Stimulated activated naive CD4-positive, alpha-beta T cell treated with Interleukin-2 at 50 U/mL for 16 hours (primary cell): ENCODE data around the gene BTBD9.

Source experiments
- DNase-seq: peaks from one replicate; lab custom pipeline; 2025; lab: John Stamatoyannopoulos, UW

The BTBD9 gene

DNA sequence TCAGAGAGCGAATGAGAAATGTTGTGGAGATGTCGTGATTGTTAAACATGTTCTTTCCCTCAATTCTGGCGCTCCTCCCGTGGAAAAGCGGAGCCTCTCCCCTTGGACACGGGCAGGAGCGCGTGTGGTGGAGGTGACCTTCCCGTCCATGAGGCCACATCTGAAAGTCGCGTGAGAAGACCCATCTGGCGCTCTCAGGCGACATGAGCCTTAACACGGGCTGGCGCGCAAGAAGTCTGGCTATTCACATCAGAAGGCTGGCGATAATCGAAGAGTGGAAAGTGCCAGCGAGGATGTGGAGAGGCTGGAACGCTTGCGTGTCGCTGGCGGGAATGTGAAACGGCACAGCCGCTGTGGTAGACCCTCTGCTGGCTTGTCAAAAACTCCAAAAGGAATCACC is 478.9 kb downstream of the BTBD9 start:
- no peak for DNase-seq

DNA sequence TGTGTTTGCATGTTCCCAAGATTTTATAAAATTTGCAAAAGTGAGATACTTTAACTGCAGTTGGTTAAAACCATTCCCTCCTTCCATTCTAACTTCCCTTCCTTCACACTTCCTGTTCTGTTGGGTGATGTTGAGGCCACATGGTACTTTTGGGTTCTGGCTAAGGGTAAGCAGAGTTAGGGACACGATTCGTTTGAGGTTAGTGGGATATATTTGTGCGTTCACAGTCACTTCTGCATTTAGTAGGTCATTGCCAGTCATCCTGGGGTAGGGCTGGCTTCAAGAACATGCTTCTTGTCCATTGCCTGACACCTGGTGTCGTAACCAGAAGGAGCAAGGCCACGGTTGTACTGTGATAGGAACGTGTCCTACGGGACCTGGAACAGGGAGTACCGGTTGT is 480.1 kb downstream of the BTBD9 start:
- DNase-seq = no peak

DNA sequence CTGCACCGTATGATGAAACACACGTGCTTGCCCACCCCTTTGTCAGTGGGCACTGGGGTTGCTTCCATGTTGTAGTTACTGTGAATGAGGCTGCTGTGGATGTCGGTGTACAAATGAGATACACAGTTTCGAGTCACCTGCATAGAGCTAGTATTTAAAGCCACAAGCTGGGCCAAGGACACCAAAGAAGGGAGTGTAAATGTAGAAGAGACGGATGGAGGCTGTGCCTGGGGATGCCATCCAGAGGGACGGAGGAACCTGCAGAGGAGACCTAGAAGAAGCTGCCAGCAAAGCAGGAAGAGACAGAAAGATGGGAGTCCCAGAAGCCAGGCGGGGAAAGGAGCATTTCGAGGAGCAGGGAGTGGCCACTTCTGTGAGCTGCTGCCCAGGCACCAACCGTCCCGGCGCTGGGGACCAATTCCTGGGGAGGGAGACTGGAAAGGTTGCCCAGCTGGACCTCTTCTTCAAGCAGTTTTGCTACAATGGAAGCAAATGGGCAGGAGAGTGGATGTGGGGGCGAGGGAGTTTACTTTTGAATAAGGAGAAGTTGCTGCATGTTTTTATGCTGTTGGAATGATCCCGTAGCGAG is 480.9 kb downstream of the BTBD9 start:
- DNase-seq = no peak

DNA sequence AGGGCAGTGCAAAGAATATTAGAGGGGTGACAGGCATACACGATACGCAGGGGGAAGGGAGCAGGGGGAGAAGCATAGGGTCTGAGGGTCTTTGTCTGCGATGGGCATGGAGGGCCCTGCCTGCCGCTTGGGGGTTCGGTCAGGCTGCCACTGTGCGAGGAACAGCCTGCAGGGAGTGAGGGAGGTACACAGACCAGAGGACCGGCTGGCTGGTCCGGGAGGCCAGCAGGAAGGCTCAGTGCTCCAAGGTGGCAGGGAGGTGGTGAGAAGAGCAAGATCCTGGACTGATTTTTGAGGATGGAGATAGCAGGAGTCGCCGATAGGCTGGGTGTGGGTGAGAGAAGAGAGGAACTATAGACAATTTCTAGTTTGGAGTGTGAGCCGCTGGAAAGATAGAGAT is 481.8 kb downstream of the BTBD9 start:
- no peak for DNase-seq

DNA sequence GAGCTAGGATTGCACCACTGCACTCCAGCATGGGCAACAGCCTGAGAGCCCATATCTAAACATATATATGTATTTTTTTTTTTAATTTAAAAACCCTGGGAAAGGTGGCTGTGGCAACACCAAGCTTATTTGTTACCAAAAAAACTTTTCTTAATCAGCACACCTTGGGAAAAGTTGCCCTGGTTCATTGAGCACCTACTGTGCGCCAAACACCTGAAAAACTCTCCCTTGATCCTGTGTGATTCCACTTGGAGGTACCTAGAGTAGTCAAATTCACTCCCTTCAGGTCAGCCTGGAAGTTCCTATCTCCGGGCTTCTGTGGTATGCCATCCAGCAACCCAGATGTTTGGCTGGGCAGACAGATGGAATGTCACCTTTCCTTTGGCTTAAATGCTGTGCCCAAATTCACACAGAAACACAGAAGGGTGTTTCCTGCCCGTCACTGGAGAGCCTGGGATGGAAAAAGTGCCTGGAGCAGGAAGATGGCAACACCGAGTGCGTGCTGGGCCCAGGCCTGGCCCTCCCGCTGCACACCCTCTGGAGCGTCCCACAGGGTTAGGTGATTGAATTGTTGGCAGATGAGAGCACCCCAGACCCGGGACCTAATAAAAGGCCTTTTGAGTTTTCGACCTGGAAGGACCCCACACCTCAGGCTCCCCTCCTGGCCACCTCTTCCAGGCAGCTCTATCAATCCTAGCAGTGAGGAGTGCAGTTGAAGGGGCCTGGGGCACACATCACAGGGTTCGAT is 482.7 kb downstream of the BTBD9 start:
- no peak for DNase-seq

- no peak for DNase-seq
These were observed 484.0 kb downstream of the BTBD9 start for GRCh38 chr6:38155621-38156204.

- DNase-seq = no peak
These were observed 484.6 kb downstream of the BTBD9 start for GRCh38 chr6:38155144-38155543.

- no peak for DNase-seq
These were observed 485.0 kb downstream of the BTBD9 start for GRCh38 chr6:38154731-38155130.

- DNase-seq = no peak
These were observed 485.9 kb downstream of the BTBD9 start for GRCh38 chr6:38153798-38154345.

DNA sequence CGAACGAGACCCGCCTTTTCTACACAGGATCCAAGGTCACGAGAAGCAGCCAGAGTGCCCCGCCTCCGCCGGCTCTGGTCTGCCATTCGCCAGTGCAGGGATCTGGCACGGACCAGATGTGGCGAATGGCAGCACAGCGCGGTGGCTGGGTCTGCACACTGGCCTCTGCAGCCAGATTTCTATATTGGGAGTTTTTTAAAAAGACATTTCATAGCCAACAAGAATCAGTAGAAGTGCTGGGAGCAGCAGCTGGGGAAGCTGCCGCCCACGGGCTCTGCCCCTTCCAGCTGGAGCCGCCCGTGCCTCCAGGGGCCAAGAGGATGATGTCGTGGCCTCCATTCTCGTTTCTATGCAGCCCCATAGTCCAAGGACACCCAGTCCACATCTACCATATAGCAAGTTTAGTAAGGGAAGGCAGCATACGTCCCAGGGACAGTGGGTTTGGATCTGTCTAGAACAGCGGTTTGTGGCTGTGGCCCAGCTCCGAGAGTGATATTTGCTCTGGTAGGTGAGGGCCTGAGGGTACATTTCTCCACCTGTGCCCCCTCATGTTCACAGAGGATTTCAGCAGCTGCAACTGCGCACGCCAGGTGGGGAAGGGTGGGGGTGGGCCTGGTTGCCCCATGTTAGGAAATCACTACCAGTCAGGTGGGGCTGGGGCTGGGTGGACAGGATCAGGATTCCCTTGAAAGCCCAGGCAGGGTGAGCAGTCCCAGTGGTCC is 486.5 kb downstream of the BTBD9 start:
- DNase-seq = no peak

DNA sequence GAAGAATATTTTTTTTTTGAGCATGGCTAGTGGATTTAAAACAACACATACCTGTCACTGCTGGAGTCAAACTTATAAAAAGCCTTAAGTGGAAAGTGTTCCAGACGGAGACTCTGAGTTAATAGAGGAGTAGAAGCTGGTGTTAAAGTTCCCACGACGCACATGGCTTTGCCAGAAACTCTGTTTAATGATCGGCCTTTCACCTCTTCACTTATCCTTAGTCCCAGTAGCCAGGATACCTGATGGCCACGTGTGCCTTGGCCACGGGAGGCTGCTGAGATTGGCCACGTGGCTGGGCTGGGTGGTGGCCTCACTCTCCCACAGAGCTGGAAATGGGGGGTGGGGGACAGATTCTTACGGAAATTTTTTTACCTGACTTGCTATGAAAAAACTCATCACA is 487.1 kb downstream of the BTBD9 start:
- DNase-seq = no peak

GRCh38 chr6:38151580-38152500 is 487.9 kb downstream of the BTBD9 start:
- DNase-seq = no peak

DNA sequence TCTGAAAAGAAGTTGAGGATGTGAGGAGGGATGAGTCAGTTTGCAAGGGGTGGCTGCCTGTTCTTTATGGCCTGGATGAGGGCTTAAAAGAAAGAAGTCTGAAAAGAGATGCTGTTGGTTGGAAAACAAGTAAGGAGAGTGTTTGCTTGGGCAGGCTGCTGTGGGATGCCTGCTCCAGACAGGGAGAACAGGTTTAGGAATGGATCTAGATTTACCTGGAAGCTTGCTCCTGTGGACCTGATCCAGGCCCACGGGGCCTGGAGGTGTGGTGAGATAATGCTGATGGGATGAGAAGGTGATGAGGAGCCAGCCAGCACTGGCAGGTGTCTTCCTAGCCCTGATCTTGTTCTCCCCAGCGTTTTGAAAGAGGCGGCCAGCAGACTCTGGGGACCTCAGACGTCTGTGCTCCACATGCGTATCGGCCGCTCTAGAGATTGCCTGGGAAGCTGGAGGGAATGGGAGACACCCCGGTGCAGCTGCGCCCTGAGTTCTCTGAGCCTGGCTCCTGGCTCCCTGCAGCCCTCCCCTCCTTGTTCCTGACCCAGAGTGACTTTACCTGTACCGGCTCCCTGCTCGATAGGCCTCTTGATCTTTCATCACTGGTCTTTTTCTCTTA is 488.9 kb downstream of the BTBD9 start:
- no peak for DNase-seq

DNA sequence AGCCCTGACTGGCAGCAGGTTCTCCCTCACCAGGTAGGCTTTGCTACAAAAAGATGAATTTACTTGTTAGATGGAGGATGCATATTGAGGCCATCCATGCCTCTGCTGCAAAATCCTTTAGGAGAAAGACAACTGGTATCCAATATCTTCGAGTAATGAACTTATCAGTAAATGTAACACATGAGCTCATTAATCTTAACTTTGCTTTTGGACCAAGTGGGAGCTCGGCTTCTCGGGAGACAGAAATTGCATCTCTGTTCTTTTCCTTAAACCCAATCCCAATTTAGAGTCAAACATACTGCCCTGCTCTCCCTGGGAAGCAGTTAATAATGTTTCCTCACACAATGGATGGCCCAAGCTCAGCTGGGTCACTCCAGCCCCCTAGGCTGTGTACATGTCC is 489.7 kb downstream of the BTBD9 start:
- no peak for DNase-seq

DNA sequence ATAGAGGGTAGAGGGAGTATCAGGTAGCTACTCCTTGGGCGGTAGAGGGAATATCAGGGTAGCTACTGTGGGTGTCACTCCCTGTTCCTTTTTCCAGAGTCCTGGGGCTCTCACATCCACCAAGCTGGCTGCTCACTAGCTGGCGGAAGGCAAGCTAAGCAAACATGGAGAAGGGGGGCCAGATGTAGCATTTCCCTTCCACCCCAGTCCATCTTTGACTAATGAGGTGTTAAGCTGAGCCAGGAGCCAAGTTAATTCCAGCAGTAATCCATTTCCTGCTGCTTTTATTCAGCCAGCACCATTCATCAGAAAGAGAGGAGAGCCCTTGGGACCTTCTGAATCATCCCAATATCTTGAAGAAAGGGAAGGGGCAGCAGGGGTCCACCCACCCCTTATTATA is 490.2 kb downstream of the BTBD9 start:
- DNase-seq = no peak

DNA sequence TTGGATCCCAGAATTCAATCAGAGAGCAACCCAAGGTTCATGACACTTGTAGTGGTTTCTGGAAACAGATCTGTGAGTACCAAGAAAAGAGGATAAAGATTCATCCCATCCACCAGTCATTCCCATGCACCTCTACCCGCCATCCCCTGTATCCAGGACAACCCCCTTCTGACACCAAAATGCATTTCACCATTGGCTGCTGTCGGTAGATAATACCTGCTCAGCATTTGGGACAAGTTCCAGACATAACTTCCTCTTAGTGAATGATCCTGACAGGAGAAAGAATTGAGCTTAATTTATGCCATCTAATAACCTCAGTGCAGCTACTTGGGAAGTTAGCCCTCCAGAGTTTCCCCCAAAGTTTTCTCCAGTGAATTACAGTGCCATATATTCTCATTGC is 491.1 kb downstream of the BTBD9 start:
- DNase-seq = no peak

- DNase-seq = no peak
These were observed 493.0 kb downstream of the BTBD9 start for GRCh38 chr6:38146734-38147027.

DNA sequence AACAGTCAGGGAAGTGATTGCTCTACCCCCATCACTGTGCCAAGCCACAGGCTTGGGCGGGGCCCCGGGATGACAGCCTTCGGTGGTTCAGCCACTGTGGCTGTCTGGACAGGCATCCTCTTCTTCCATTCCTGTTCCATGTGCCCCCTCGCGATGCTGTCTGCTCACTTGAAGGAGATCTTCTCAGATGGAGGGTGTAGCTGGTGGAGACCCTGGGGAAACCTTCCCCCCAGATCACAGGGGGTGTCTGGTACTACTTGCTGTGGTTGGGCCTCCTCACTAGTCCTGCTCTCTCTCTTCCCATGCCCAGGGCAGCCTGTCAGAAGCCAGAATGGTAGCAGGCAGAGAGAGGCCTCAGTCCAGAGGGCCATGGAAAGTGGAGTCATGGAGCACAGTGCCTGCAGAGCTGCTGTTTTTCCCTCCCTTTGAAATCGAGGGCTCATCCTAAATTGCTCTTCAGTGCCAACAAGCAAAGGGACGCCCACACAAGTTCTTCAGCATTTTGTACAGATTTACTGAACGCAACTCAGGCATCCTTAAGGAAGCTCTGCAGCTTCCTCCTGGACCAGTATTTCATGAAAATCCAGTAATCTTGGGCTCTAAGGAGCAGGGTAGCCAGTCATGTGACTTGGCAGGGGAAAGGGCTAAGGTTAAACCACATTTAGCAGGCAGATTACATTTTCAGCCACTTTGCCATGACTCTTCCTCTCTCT is 493.6 kb downstream of the BTBD9 start:
- DNase-seq = no peak

DNA sequence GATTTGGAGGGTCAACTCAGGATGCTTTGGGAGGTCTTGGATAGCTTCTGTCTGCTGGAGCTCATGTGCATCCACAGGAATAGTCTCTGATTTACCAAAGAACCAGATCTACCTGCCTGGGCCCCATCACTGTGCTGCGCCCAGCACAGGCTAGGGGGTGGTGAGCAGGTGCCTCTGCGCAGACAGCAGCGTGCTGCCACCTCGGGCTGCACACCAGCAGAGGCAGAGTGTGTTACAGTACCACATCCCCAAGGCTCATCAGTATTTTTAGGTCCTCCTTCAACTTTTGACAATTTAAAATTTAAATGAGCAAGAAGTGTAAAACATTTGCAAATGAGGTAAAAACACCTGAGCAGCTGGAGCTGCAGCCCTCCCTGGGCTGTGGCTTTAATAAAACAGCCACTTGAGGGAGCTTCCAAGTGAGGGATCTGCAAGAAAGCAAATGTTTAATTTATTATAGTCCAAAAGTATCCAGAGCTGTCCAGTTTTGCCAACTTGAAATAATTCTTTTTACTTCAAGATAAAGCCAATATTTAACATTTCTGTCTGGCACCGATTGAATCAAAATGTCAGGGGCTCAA is 495.3 kb downstream of the BTBD9 start:
- no peak for DNase-seq
